Right lung (tissue), 5 donors: ENCODE data around the gene ATP9B. TPM values are rescaled to one million over a fixed set of nuclear protein-coding genes. Genes with fewer than 3 reads are reported as not detected.
"Not testable (repeated sequence)": the region's sequence is repeated elsewhere in the genome, so short reads cannot be mapped to it uniquely, and the experiment has no call there.

Experiments
- DNase-seq, 2 donors: peaks; one replicate each; pipeline ENCODE4 v3.0.0-alpha.2; 2013
- polyA plus RNA-seq, 5 donors: library from polyadenylated mRNA; unstranded; fragments of 120-200 nt; gene quantifications; one replicate each; pipeline versions ENCODE4 v1.2.1 to v1.2.3, GENCODE V29; 2013; ENCODE audit warnings: inconsistent platforms in 1 of 5, low replicate concordance in 1 of 5; ENCODE audit not compliant: insufficient read length in 5 of 5, insufficient read depth in 1 of 5

Gene ATP9B
- polyA plus RNA-seq, 5 donors: 26.4 to 36.4 (median 34.5) TPM

GRCh38 chr18:79327199-79327721 is 258.1 kb downstream of the ATP9B start:
- no peak for DNase-seq

DNA sequence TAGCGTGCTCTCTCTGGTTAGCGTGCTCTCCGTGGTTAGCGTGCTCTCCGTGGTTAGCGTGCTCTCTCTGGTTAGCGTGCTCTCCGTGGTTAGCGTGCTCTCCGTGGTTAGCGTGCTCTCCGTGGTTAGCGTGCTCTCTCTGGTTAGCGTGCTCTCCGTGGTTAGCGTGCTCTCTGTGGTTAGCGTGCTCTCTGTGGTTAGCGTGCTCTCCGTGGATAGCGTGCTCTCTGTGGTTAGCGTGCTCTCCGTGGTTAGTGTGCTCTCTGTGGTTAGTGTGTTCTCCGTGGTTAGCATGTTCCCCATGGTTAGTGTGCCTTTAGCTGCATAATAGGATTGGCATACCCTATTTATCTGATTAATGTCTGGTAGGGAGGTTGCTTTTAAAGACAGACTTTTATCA is 258.7 kb downstream of the ATP9B start:
- not testable (repeated sequence) for DNase-seq

- DNase-seq: no peak
Measured at GRCh38 chr18:79328887-79329286, 259.7 kb downstream of the ATP9B start.

GRCh38 chr18:79329786-79330185 is 260.6 kb downstream of the ATP9B start:
- no peak for DNase-seq

- DNase-seq: no peak
Measured at GRCh38 chr18:79332646-79333045, 263.5 kb downstream of the ATP9B start.

DNA sequence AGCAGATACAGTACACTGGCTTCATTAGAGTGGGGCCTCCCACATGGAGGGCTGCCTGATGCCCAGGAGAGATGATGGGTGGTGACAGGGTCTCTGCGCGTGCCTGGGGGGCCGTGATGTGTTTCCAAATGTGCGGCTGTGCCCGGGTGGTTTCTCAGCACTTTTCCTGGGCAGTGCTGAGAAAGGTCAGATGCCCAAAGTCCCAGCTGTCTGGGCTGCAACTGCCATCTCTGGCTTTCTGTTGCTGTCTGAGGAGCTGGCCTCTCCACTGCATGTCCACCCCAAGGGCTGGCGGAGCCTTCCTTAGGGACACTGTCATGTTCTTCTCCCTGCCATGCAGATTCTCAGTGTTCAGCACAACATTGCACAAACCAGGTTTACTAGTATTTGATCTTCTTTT is 263.9 kb downstream of the ATP9B start:
- DNase-seq: no peak

- DNase-seq: no peak
Measured at GRCh38 chr18:79334496-79335233, 265.5 kb downstream of the ATP9B start.

- DNase-seq: no peak
Measured at GRCh38 chr18:79335833-79336360, 266.7 kb downstream of the ATP9B start.

- no peak for DNase-seq
Measured at GRCh38 chr18:79336556-79337142, 267.5 kb downstream of the ATP9B start.

DNA sequence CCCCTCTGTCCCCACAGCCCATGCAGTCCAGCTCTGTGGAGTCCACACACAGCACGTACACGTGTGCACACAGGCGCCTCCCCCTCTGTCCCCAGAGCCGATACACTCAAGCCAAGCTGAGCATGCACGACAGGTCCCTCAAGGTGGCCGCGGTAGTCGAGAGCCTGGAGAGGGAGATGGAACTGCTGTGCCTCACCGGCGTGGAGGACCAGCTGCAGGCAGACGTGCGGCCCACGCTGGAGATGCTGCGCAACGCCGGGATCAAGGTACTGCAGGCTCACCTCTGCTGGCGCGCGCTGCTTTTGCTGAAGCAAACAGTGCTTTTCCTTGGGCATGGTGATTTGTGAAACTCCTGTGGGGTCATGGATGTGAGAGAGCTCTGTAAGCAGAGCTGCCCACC is 268.0 kb downstream of the ATP9B start:
- DNase-seq: no peak

DNA sequence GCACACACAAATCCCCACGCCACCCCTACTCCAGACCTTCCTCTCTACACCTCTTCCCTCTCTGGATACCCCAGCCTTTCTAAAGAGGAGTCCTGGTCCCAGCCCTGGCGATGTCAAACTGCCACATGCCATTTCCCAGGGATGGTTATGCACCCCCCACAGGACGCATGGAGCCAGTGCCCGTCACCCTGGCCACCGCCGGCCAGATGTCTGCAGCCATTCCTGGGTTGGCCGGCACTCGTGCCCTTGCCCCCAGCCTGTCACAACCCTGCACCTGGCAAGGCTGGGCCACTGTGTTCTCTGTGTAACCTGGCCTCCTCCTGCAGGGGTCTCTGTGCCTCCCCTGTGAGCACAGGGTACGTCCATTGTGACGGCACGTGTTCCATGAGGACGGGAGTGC is 268.4 kb downstream of the ATP9B start:
- no peak for DNase-seq

- no peak for DNase-seq
Measured at GRCh38 chr18:79339094-79339908, 270.1 kb downstream of the ATP9B start.

- DNase-seq: no peak
Measured at GRCh38 chr18:79343567-79344207, 274.5 kb downstream of the ATP9B start.

DNA sequence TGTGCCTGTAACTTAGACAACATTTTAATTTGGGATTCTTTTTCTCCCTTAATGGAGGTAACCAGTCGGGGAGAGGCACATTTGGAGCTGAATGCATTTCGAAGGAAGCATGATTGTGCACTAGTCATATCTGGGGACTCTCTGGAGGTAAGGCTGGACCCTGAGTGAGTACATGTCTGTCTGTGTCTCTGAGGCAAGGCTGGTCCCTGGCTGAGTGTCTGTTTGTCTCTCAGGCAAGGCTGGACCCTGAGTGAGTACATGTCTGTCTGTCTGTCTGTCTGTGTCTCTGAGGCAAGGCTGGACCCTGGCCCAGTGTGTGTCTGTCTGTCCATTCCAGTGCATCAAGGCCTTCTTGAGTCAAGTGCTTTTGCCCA is 275.0 kb downstream of the ATP9B start:
- DNase-seq: no peak

DNA sequence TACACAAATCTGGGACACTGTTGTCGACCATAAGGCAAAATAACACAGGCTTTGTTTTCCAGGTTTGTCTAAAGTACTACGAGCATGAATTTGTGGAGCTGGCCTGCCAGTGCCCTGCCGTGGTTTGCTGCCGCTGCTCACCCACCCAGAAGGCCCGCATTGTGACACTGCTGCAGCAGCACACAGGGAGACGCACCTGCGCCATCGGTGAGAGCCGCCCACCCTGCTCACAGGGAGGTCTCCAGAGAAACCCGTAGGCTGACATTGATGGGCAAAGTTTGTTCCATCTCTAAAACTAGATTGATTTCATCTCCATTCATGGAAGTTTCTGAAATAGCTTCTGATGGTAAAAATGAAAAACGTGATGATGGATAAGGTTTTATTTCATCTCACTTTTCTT is 276.2 kb downstream of the ATP9B start:
- no peak for DNase-seq

DNA sequence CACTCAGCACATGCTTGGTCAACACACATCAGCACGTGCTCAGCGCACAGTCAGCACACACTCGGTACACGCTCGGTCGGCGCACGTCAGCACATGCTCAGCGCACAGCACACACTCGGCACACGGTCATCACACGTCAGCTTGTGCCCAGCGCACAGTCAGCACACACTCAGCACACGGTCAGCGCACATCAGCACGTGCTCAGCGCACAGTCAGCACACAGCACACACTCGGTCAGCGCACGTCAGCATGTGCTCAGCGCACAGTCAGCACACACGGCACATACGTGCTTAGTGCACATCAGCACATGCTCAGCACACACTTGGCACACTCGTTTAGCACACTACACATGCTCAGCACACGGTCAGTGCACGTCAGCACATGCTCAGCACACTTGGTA is 276.8 kb downstream of the ATP9B start:
- DNase-seq: no peak

DNA sequence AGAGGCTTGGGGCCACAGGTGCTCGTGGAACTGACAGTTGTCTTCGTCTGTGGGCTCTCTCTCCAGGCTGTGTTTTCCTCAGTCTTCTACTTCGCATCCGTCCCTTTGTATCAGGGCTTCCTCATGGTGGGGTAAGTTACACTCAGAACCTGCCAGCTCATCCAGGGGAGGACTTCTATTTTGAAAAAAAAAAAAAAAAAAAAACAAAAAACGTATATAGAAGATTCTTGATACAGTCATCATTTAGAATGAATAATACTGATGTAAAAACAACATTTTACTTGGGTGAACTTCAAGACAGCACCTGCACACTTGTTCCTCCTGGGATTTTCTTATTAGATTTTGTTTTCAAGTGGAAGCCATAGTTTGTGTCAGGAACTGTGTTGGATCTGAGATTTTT is 278.9 kb downstream of the ATP9B start:
- no peak for DNase-seq

DNA sequence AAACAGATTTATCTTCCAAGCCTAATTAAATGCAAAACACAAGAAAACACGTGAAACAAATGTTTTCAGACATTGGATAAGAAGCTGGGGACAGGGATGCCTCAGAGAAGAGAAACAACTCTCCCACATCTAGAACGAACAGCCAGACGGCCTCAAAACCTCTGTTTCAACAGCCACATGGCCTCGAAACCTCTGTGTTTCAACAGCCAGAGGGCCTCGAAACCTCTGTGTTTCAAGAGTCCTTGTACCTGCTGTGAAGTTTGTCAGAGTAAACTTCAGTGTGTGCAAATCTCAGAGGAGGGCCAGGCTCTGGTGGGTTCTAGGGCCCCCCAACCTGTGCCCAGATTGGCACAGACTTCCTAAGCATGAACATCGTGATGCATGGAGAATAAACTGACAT is 283.2 kb downstream of the ATP9B start:
- no peak for DNase-seq

DNA sequence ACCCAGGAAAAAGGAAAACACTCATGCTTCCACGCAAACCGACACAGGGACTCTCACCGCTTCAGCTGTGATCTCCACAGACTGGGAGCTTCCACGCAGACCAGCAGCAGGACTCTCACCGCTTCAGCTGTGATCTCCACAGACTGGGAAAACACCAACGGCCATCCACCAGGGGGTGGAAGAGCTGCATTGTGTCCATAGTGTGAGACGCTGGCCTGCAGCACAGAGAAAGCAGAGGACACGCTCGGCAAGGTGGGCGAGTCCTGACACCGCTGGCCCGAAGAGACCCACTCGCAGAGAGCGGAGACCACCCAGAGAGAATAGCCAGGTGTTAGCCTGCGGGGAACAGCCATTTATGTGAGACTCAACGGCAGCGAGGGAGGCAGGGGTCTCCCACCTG is 284.1 kb downstream of the ATP9B start:
- DNase-seq: no peak

- DNase-seq: no peak
Measured at GRCh38 chr18:79354350-79354749, 285.2 kb downstream of the ATP9B start.

GRCh38 chr18:79355433-79356335 is 286.5 kb downstream of the ATP9B start:
- no peak for DNase-seq
